Measurements from ENCODE around the gene GRK2. TPM values are rescaled to one million over a fixed set of nuclear protein-coding genes. Genes with fewer than 3 reads are reported as not detected.

The GRK2 gene
- total and polyA plus RNA-seq, 2 of the 13 experiments (the other 11 are each of a cell fraction or from before 2014, with no cell fraction given) = 31.3 to 42.4 TPM

- CTCF ChIA-PET (ENCODE audit: low intra/inter-chr PET ratio, low total read pairs) = no interaction called here
- in situ Hi-C loops (cut with HindIII; ENCODE audit: extremely low pct_ligation_motif_present, low pct_unique_long_range_greater_than_20kb) = no loop called here
- ATAC-seq = peak; percentile 19
- H3K4me3 ChIP-seq (replicated peaks in 1 of 3; ENCODE audit: insufficient read depth in 1 of 3, low read depth in 2 of 3, low read length in 3 of 3) = no peak overlapping the region
- H3K79me2 ChIP-seq (ENCODE audit: insufficient read depth, low read length) = peaks cover 2% of the 10 kb centered on the region
- POLR2A ChIA-PET = interaction anchor here (1.6 to 2.1 kb wide), 2 partner anchors 13 to 65 kb away, joined by 3 to 14 read pairs; no protein-coding TSS in a partner anchor
- peaks cover 64 to 82% of the 10 kb centered on the region in 2 experiments for H3K36me3 ChIP-seq (replicated peaks in 1 of 2; ENCODE audit: control insufficient read depth in 1 of 2, insufficient read depth in 2 of 2, low read length in 2 of 2)
- H3K27me3 ChIP-seq (ENCODE audit: control insufficient read depth in 1 of 2, insufficient read depth in 2 of 2, low read length in 2 of 2) = no peaks in the 10 kb centered on the region
- H2AFZ ChIP-seq (ENCODE audit: low read length) = no peak overlapping the region
- intact Hi-C loops (cut with micrococcal nuclease; ENCODE audit: unreplicated experiment) = no loop called here
- no peaks in the 10 kb centered on the region for H4K20me1 ChIP-seq (ENCODE audit: insufficient read depth, low read length)
- 100% methylated on average over 1 of the region's 4 CpGs for WGBS (ENCODE audit: low lambda C conversion rate)
- DNase-seq (ENCODE audit: low spot score) = no peak
- no peak overlapping the region for H3K27ac ChIP-seq (ENCODE audit: extremely low read length, insufficient read depth, low read length)
- H3K4me2 ChIP-seq (ENCODE audit: low read depth, low read length) = no peak overlapping the region
- no peak for FAIRE-seq
- H3K9ac ChIP-seq (ENCODE audit: insufficient read depth, low read depth, low read length) = no peak overlapping the region
- H3K9me3 ChIP-seq (ENCODE audit: low read length) = no peaks in the 10 kb centered on the region
- peaks cover 64% of the 10 kb centered on the region for H3K4me1 ChIP-seq (ENCODE audit: insufficient read depth, low read length)
- BruUV-seq (replicated peaks) = no TSS peak
- no peak for TF ChIP-seq DDIT3 (CRISPR knock-in tag; IDR thresholded peaks at IDR 0.05)
- no peak for TF ChIP-seq ZHX1 (CRISPR knock-in tag; IDR thresholded peaks at IDR 0.05; ENCODE audit: low read depth)
- no peak for TF ChIP-seq ZBTB26 (CRISPR knock-in tag; IDR thresholded peaks at IDR 0.05; ENCODE audit: borderline replicate concordance)
- TF ChIP-seq ZSCAN12 (CRISPR knock-in tag; IDR thresholded peaks at IDR 0.05) = no peak
- TF ChIP-seq HDAC2 (CRISPR knock-in tag; IDR thresholded peaks at IDR 0.05) = peak; percentile 23; the same call in 1 of the 2 replicates
- TF ChIP-seq TRIM24 (CRISPR knock-in tag; IDR thresholded peaks at IDR 0.05) = no peak
- TF ChIP-seq POLR2A (IDR thresholded peaks at IDR 0.05; ENCODE audit: insufficient read depth in 1 of 2, low read depth in 2 of 2, low read length in 2 of 2) = 0 out of 4 replicates have a peak, but pooled peaks of 1 of the 2 experiments have one; percentile 1
- no peak for TF ChIP-seq TCF12 (IDR thresholded peaks at IDR 0.05)
- no peak for TF ChIP-seq TCF12 (CRISPR knock-in tag; IDR thresholded peaks at IDR 0.05)
- peak; percentile 42; the same call in 1 of the 2 replicates for TF ChIP-seq ZBTB33 (CRISPR knock-in tag; IDR thresholded peaks at IDR 0.05)
- 0 out of 2 replicates have a peak, but pooled peaks have one; percentile 14 for TF ChIP-seq ZNF143 (CRISPR knock-in tag; IDR thresholded peaks at IDR 0.05)
- TF ChIP-seq ZNF33B (CRISPR knock-in tag; IDR thresholded peaks at IDR 0.05) = no peak
- no peak for TF ChIP-seq ZNF101 (CRISPR knock-in tag; IDR thresholded peaks at IDR 0.05; ENCODE audit: borderline replicate concordance, low read depth)
- no peak for TF ChIP-seq SRSF4 (IDR thresholded peaks at IDR 0.05; ENCODE audit: low read depth, low read length, poor library complexity, severe bottlenecking)
- TF ChIP-seq ZNF790 (CRISPR knock-in tag; IDR thresholded peaks at IDR 0.05; ENCODE audit: borderline replicate concordance) = no peak
- TF ChIP-seq FOXO1 (CRISPR knock-in tag; IDR thresholded peaks at IDR 0.05) = no peak
- no peak for TF ChIP-seq BATF2 (CRISPR knock-in tag; IDR thresholded peaks at IDR 0.05)
- no peak for TF ChIP-seq ZNF569 (CRISPR knock-in tag; IDR thresholded peaks at IDR 0.05; ENCODE audit: borderline replicate concordance)
- no peak for TF ChIP-seq ZNF841 (CRISPR knock-in tag; IDR thresholded peaks at IDR 0.05; ENCODE audit: borderline replicate concordance)
Observed at GRCh38 chr11:67252831-67253239, 13.4 kb upstream of the GRK2 start.

Measured in HepG2 (cell line).